SU-DHL-6 (cell line): Measurements from ENCODE around the gene SH3PXD2A.
"Not testable (repeated sequence)": the region's sequence is repeated elsewhere in the genome, so short reads cannot be mapped to it uniquely, and the experiment has no call there.

Source experiments
- EZH2phosphoT487 ChIP-seq: fragments of 200-600 bp; sonication (generic), shearing (Covaris generic); conservative IDR thresholded peaks from 2 replicates; pipeline ENCODE4 v1.6.1; 2018; ENCODE audit warnings: mild to moderate bottlenecking, antibody characterized with exemption, low read length, moderate library complexity, mixed read lengths
- TF ChIP-seq, protein P1 (sequence below): fragments of 200-600 bp; sonication (generic); IDR thresholded peaks from one replicate; pipeline ENCODE4 v1.5.1; 2017; ENCODE audit warnings: antibody characterized with exemption, mild to moderate bottlenecking, low read length, moderate library complexity; ENCODE audit not compliant: insufficient read depth, poor library complexity, severe bottlenecking

DNA sequence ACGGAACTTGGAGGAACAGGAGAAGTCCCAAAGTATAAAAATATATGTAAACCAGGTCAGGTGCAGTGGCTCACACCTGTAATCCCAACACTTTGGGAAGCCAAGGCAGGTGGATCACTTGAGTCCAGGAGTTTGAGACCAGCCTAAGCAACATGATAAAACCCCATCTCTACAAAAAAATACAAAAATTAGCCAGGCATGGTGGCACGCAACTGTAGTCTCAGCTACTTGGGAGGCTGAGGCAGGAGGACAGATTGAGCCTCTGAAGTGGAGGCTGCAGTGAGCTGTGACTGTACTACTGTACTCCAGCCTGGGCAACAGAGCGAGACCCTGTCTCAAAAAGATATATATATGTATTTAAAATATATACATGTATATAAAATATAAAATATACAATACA is 95.1 kb downstream of the SH3PXD2A start:
- TF ChIP-seq, protein P1, sequence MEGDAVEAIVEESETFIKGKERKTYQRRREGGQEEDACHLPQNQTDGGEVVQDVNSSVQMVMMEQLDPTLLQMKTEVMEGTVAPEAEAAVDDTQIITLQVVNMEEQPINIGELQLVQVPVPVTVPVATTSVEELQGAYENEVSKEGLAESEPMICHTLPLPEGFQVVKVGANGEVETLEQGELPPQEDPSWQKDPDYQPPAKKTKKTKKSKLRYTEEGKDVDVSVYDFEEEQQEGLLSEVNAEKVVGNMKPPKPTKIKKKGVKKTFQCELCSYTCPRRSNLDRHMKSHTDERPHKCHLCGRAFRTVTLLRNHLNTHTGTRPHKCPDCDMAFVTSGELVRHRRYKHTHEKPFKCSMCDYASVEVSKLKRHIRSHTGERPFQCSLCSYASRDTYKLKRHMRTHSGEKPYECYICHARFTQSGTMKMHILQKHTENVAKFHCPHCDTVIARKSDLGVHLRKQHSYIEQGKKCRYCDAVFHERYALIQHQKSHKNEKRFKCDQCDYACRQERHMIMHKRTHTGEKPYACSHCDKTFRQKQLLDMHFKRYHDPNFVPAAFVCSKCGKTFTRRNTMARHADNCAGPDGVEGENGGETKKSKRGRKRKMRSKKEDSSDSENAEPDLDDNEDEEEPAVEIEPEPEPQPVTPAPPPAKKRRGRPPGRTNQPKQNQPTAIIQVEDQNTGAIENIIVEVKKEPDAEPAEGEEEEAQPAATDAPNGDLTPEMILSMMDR, result not testable (repeated sequence)
- TF ChIP-seq EZH2phosphoT487, result not testable (repeated sequence)
